Thoracic aorta (tissue), 2 donors: ENCODE measurements around the gene PSD2. TPM values are rescaled to one million over a fixed set of nuclear protein-coding genes. Genes with fewer than 3 reads are reported as not detected.

ENCODE experiments used
- ATAC-seq: fragments of 150-250 bp; one replicate; pipeline ENCODE4 v1.8.0; 2017; ENCODE audit warnings: low read depth; ENCODE audit not compliant: insufficient number of reproducible peaks, low FRiP score
- DNase-seq: peaks from one replicate; pipeline ENCODE4 v3.0.0-alpha.2; 2020; ENCODE audit warnings: low spot score
- H3K27ac ChIP-seq, 2 donors: fragments of 200-600 bp; sonication (generic); 1 replicate in 1 of 2; 2 replicates in 1 of 2; pipeline ENCODE4 v1.5.1; 2016; ENCODE audit warnings: mild to moderate bottlenecking in 2 of 2, moderate library complexity in 2 of 2
- H3K27me3 ChIP-seq: fragments of 200-600 bp; sonication (generic); replicated peaks from 2 replicates; pipeline ENCODE4 v1.6.0; 2016; ENCODE audit warnings: mild to moderate bottlenecking; ENCODE audit not compliant: insufficient read depth
- H3K36me3 ChIP-seq: fragments of 200-600 bp; sonication (generic); one replicate; pipeline ENCODE4 v1.5.1; 2016
- H3K4me1 ChIP-seq, 2 donors: fragments of 200-600 bp; sonication (generic); 1 replicate in 1 of 2; 2 replicates in 1 of 2; pipeline versions ENCODE4 v1.5.1 to v1.6.0; 2016; ENCODE audit warnings: low read depth in 2 of 2, mild to moderate bottlenecking in 1 of 2; ENCODE audit not compliant: control insufficient read depth in 1 of 2
- H3K4me3 ChIP-seq: fragments of 200-600 bp; sonication (generic); 2 replicates; pipeline ENCODE4 v1.5.1; 2016; ENCODE audit warnings: mild to moderate bottlenecking
- H3K9me3 ChIP-seq: fragments of 200-600 bp; sonication (generic); 2 replicates; pipeline ENCODE4 v1.5.1; 2016
- CTCF ChIP-seq: fragments of 200-600 bp; sonication (generic); IDR thresholded peaks from one replicate; pipeline ENCODE4 v1.5.1; 2019; ENCODE audit warnings: antibody characterized with exemption
- total RNA-seq, 2 donors: library from RNA; depleted of rRNA; stranded (reverse); fragments of >200 nt; gene quantifications; one replicate each; pipeline versions ENCODE4 v1.1.0 to v1.2.3, GENCODE V29; 2016

Gene PSD2
- total RNA-seq, 2 donors from 2014 or later = 0.14 to 0.41 TPM

- Histone ChIP-seq H3K27ac (no peak overlapping the region), H3K4me1 (no peaks in the 10 kb centered on the region), H3K36me3 (no peaks in the 10 kb centered on the region), H3K9me3 (no peaks in the 10 kb centered on the region), H3K27me3 (no peaks in the 10 kb centered on the region), H3K4me3 (no peak overlapping the region)
- ATAC-seq (no peak), DNase-seq (no peak)
- no peak for TF ChIP-seq CTCF
Measured at GRCh38 chr5:139861021-139861888, 65.6 kb downstream of the PSD2 start.

- H3K27me3 ChIP-seq = no peaks in the 10 kb centered on the region
- TF ChIP-seq CTCF = no peak
- DNase-seq = no peak
Measured at GRCh38 chr5:139861889-139862207, 66.2 kb downstream of the PSD2 start.

GRCh38 chr5:139862313-139862712, 66.7 kb downstream of the PSD2 start:
- ATAC-seq = no peak
- Histone ChIP-seq H3K4me3 (no peak overlapping the region), H3K36me3 (no peaks in the 10 kb centered on the region), H3K4me1 (no peaks in the 10 kb centered on the region), H3K27me3 (no peaks in the 10 kb centered on the region), H3K27ac (no peak overlapping the region), H3K9me3 (no peaks in the 10 kb centered on the region)
- TF ChIP-seq CTCF = no peak
- DNase-seq = no peak

More at GRCh38 chr5:139861889-139862207, 66.2 kb downstream of the PSD2 start:
- no peak overlapping the region for H3K4me3 ChIP-seq
- H3K36me3 ChIP-seq = no peaks in the 10 kb centered on the region
- H3K27ac ChIP-seq = no peak overlapping the region
- no peaks in the 10 kb centered on the region for H3K9me3 ChIP-seq
- H3K4me1 ChIP-seq = no peaks in the 10 kb centered on the region
- ATAC-seq = no peak

- Histone ChIP-seq H3K27ac (no peak overlapping the region), H3K27me3 (no peaks in the 10 kb centered on the region), H3K36me3 (no peaks in the 10 kb centered on the region), H3K4me1 (no peaks in the 10 kb centered on the region), H3K4me3 (no peak overlapping the region), H3K9me3 (no peaks in the 10 kb centered on the region)
- DNase-seq = no peak
- no peak for ATAC-seq
- no peak for TF ChIP-seq CTCF
Measured at GRCh38 chr5:139862803-139863202, 67.2 kb downstream of the PSD2 start.

GRCh38 chr5:139863361-139863760, 67.8 kb downstream of the PSD2 start:
- Histone ChIP-seq H3K27me3 (no peaks in the 10 kb centered on the region), H3K27ac (no peak overlapping the region), H3K4me1 (no peaks in the 10 kb centered on the region), H3K36me3 (no peaks in the 10 kb centered on the region), H3K9me3 (no peaks in the 10 kb centered on the region), H3K4me3 (no peak overlapping the region)
- ATAC-seq = no peak
- TF ChIP-seq CTCF = no peak
- DNase-seq = no peak
